Activated CD4-positive, alpha-beta T cell treated with anti-CD3 and anti-CD28 coated beads for 24 hours (primary cell): ENCODE measurements around the gene CDK6.
A peak's percentile ranks its signal among the peaks of the same experiment; 100 is the strongest.

Experiments
- DNase-seq, 2 donors: peaks; one replicate each; pipeline ENCODE4 v3.0.0-alpha.2; 2020; ENCODE audit warnings: low read depth in 2 of 2

CDK6 gene

DNA sequence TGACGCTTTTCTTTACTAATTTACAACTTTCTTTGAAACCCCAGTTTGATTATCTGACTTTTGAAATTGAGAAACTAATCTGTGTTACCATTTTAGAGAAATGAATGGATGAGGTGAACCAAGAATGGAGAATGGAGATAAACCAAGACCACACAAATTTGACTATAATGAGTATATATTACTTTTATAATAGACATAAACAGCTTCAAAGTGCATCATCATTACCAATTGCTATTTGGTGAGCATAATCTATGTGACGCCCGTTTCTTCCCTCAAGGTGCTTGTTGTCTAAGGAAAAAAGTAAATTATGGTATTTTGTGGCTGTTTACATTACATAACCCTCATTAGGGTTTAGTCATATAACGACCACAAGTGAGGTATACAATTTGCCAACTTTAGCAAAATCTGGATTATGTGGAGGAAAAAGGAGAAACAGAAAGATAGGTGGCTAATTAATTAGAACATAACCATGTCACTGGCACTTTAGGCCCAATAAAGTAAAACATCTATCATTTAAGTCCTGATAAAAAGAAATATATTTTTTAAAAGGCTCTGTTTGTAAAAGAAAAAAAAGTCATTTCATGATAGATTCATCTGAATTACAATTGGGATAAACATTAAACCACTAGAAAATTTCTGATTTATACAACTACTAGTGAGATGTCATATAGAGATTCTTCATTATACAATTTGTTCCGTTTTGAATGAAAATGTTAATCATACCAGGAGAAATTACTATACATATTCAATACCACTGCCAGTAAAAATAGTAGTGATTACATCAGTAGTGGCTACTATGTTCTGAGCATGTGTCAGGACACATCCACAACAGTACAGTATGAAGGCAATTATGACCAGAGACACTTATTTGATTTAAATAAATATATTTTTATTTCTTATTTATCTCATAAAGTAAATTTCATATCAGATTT lies 128.0 kb downstream of the CDK6 start:
- no peak for DNase-seq

DNA sequence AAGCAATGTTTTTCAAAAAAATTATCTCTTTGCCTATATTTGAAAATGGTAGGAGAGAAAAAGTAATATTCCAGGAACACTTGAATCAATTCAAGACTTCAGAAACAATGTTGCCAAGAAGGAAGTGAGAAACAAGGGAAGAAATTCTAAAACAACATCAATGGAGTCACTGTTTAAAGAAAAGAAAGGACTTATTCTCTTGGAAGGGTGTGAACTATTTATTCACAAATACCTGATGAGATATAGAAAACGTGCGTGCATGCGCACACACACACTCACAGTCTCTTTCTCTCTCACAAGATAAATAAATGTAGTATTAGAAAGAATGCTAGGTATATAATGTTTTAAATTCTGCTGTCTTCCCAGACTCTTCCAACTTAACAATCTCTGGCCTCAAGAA lies 128.9 kb downstream of the CDK6 start:
- DNase-seq = no peak

DNA sequence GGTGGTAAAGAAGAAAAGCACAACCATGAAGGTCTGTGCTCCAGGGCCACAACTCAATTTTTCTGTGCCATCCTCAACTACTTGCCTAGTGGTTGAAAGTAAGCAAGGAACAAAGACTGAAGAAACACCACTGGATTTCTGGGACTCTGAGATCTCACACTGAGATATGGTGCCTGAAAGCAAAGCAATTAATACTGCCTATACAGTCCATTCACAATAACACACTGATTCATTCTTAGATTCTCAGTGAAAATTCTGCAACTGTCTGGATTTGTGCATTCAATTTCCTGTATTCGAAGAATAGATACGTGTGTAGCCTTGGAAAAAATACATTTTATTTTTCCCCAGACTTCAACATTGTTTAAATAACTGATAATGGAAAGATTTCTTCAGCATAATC lies 129.8 kb downstream of the CDK6 start:
- no peak for DNase-seq

DNA sequence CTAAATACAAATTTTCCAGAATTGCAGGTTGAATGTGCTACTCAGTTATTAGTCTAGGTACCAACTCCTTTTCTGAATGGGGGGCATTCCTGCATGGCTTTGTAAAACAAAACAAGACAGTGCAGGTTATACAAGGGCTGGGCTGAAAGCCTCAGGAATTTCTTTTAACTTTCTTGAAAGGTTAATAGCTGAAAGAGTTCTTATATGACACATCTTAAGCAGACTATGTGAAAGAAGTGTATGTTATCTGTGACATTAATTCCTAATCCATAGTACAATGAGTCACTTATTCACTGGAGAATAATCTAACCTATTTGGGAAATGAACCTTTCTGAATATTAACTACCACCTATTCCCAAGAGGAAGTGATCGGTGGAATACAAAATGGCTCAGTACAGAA lies 130.5 kb downstream of the CDK6 start:
- no peak for DNase-seq

DNA sequence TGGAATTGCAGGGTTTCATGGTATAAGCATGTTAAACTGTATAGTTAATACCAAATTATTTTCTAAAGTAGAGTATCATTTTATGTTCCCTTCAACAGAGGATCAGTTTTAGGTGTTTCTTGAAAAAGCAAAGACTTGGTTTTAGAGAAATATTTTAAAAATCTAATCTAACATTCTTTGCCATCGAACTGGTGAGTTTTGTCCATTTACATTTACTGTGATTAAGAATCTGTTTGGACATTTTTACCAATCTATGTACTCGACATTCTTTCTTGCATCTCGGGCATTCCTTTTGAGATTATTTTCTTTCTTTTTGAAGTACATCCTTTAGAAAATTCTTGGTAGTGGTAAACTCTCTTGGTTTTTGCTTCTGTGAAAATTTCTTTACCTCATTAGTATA lies 131.5 kb downstream of the CDK6 start:
- no peak for DNase-seq

DNA sequence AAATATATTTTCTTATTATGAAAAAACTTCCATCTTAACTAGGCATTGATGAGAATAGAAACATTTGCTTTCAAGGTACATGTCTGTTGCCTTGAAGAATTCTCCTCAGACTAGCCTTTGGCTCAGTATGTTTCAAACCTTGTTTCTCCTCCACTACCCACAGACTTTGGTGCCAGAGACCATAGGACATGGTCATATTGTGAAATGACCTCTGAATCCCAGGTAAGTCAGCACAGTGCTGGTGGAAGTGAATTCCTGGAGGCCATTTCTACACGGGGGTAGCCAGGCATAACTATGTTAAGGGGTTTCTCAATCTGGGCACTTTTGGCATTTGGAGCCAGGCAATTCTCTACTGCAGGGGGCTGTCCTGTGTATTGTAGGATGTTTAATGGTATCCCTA lies 133.8 kb downstream of the CDK6 start:
- no peak for DNase-seq

DNA sequence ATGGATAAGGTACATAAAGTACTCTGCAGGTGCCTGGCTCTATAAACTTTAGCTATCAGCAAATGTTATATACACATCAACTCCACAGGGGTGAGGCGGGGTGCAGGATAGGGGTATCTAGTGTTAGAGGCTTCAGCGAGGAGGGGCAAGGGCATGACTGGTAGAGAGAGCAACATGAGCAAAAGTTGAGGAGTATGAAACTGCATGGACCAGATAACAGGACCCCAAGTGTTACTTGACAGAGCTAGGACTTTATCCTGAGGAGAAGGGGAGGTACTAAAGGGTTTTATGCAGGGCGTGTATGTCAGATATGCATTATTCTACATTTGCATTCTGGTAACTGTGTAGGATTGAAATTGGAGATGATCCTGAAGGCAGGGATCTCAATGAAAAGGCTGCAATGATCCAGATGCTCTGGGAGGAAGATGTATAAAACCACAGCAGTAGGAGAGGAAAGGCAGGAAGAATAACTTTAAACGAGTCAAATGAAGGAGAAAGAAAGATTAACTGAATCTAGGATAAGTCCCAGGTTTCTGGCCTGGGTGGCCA lies 136.3 kb downstream of the CDK6 start:
- DNase-seq = no peak

DNA sequence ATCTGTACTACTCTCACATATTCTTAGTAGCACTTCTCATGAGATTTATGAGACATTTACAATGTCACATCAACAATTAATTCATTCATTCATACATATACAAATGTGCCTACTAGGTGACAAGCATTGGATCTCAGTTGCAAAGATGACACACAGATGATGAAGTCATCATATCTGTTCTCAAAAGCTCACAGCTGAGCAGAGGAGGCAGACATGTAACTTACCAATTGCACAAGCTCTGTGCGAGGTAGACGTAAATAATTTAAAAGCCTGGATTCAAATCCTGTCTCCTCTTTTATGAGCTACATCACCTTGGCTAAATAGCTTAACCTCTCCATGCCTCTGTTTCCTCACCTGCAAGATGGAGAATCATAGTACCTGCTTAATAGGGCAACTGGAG lies 136.8 kb downstream of the CDK6 start:
- no peak for DNase-seq

DNA sequence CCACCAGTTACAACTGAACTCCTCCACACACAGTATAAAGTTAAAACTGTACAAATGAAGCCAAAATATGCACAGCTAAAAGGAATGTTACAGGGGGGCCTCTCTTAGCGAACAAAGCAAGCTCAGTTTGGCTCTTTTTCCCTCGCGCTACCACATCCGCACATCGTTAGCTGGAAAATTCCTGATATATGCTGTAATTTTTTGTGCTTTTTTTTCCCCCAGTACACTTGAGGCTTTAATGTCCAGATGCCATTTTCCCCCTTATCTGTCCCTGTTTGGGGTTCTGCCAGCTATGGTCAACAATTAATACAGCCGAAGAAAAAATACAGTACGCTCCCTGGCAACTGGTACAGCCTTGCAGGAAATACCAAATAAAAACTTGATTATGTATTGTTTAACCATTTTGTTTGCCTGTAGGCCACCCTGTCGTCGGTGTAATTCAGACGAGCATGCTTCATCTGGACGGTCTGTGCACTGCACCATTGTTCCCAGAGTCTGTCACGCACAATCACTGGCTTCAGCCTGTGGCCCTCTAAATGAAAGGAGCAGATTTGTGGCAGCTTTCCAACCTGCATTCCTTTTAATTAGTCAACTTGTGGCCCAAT lies 138.0 kb downstream of the CDK6 start:
- DNase-seq = no peak

DNA sequence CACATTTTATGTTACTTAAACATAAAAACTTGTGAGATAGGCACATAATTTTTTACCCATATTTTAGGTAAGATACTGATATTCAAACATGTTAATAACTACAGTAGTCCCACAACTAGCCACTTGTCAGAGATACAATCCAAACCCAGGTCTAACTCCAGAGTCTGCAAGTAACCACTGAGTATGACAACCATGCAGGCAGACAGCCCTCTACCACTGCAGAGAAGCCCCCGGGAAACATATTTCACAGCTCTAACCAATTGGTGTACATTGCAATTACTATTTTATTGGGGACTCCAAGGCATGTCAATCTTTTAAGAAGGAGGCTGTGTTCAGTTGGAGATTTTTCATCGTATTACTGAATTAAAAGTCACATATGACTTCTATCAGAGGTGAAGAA lies 139.0 kb downstream of the CDK6 start:
- DNase-seq = no peak

DNA sequence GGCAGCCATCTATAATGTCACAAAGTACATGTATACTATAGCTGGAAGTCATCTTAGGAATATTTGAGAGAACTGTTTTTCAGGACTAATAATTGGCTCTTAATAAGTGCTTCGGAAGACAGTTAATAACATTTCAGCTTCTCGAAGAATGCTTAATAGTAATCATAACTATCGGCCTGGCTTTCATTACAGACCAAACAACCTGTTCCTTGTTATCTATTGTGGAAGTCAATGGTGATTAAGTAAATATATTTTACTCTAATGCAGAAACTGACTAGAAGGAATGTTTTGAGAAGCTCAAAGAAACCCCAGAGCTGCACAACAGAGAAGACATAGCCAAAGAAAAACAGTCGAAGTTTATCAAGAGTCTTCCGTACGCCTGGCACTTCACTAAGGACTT lies 139.4 kb downstream of the CDK6 start:
- no peak for DNase-seq

DNA sequence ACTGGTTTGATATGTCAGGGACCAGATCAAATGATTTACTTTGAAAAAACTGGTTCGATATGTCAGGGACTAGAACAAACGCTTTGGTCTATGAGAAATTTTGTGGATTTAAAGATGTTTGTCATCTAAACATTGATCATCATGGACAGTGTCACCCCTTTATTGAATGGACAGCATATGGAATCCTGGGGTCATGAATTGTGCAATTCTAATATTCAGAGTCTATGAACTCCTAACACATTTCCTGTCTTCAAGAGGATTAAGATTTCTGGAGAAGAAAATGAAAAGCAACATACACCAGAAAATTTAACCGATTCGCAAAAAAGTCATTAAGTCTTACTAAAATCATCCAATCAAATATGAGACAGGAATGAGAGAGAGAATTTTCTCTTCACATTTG lies 139.8 kb downstream of the CDK6 start:
- no peak for DNase-seq

DNA sequence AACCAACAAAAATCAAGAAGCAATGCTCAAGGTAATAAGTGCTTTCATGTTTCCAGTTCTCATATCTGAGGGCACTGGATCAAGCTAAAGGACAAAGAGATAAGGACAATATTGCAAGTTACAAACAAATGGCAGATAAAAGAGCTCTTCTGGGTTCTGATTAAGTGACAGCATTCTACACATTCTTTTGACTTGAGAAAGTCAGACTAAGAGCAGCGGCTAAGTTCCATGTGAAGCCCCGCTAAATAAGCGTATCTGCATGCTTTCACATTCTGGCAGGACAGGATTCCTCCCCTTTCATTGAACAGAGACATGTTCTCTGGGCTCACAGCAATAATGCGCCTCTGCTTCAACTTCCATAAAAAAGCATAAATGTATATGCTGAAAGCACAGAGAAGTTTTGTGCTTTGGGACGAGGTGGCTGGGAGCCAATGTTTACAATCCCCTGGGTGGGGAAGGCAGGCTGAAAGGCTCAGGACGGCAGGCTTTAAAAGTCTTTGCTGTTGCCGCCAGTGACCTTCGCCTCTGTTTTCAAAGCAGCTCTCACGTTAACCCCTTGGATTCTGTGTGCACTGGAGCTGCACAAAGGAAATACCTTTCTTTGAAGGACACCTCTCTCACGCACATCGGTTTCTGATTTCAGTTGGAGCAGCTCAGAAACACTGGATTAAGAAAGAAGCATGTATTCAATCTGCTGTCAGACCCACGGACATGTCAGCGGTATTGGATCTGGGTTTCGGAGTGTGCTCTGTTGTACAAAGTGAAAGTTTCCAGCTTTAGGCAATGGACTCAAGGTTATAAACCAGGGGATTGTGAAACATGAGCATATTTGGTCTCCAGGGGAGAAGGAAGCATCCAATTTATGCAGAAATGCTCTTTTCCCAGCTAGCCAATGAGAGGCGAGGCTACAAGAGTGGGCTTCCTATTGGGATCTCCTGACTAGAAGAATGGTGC lies 140.8 kb downstream of the CDK6 start:
- no peak for DNase-seq

DNA sequence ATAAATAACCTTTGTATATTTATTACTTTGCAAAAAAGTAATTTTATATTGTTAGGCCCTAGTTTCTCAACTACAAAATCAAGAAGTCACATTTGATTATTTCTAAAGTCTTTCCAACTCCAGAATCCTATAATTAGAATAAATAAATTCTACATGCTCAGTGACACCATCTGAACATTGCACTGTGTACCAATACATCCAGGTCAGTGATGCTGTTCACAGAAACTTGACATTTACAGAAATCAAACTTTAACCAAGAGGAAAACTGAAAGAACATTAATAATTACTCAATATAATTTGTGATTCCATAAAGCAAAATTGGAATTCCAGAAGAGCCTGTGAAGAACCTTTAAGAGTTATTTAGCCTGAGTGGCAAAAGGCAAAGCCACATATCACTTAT lies 142.2 kb downstream of the CDK6 start:
- no peak for DNase-seq

DNA sequence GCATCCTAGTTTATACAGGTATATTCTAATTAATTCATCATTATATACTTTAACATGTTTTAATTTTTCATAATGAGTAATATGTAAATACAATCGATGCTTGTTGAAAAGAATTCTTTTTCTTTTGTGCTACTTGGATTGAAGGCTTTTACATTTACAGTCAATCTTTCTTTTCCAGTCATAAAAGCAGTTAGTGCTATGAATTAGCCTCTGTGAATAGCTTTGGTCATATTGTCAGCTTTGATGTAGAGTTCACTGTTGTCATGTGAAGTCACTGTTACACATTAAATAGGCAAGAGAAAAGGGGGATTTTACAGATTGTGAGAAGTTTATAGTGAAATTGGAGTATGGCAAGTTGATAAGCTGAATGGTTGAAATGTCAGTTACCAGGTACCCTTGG lies 142.9 kb downstream of the CDK6 start:
- DNase-seq = no peak

DNA sequence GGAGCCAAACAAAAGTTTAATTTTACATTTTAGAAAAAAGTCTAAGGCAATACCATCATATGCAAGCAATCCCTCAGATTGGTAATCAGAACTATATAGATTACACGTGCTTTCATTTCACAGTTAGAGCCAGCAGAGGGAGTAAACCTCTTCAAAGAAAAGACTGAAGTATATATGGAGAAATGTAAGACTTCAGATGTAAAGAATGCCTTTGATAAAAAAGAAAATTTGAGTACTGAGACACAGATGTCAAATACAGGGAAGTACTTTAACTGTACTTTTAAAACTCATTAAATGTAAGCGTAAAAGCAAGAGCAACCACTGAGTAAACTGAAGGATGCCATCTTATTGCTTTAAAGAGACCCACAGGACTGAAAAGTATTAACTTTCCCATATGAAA lies 144.8 kb downstream of the CDK6 start:
- peak in 1 of 2 donors; percentile 17 for DNase-seq

DNA sequence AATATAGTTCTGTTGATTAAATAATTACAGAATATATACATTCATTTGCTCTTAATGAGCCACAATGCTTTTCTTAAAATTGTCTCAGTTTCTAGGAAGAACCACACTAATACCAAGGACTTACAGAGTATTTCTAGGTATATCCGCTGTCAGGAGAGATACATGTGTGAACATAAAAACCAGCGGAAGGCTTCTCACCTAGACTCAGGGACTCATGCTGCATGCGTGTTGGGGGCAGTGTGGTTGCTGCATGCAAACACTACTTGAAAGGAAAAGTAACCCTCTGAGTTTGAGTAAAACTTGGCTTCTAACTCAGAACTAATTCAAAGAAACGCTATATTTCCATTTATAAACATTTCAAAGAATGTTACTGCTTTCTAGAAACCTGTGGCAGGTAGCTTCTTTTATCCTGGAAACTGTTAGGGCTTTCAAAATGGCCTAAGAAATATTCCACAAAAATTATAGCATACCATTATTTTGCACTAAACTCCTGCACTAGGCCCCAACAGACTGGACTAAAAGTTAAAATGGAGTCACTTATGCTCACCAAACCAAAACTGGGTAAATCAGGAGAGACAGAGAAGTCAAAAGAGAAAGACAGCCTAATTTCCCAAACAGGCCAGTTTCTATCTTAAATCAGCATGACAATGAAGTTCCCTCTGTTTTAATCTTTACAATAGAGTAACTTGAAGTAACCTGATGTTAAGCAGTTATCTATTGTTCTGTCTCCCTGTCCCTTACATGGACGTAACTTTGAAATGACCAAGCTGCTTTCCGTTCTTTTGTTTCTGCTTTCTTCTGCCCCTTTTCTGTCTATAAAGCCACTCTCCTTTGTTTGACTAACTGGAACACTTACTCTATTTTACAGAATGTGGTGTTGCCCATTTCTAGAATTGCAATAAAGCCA lies 151.0 kb downstream of the CDK6 start:
- DNase-seq = peak in 1 of 2 donors; percentile 23

DNA sequence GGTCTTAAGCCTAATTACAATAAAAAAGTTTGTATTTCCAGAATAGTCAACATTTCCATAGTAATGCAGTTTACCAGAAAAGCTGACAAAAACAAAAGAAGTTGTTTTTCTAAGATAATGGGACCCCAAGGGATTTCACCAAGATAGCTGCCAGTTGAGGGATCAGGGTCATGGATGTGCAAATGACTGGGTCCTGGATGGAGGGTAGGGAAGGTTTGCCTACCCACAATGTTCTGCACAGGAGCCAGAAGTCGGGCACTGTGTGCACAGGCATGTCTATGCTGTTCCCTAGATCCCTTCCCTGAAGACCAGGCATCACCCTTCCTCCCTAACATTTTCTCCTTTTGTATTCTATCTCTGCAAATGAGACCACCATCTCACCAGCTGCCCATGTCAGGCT lies 152.1 kb downstream of the CDK6 start:
- DNase-seq = no peak

DNA sequence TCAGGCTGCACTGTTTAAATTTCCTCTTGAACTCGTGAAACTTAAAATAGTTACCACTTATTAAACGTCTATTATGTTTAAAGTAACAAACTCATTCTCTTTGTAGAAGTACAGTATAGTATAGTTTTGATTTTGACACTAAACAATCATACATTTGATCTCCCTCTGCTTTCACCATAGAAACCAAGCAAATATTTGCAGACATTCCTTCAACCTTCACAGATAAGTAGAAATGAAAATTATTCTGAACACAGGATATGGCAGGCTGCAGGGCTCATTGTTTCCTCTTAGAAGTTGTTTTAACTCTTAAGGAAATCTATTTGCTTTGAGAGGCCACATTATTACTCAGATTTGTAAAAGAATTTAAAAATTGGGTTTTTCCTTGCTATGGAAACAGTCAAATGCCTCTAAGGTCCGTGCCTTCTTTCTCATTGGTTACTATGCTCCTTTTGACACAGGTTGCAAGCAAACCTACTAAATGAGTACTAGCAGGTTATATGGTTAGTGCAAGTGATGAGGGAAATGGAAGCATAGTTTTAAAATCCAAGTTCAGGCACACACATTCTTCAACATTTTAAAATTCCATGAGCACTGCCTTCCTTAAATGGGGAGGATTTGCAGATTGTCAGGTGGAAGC lies 153.4 kb downstream of the CDK6 start:
- no peak for DNase-seq

DNA sequence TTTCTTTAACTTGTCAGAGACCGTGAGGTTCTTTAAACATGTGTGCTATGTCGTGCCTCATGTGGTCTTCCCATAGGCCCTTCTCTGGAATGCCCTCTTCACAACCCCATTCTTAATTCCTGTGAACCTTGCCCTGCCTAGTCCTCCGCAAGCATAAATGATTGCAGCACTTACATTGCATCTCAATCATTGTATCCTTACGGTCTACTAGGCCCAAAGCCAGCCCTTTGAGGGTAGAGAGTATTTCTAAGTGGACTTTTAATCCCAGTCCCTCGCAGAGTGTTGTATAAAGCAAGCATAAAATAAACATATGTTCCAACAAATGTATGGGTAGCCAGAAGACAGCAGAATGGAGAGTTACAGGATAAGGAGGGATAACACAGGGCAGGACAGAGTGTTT lies 154.0 kb downstream of the CDK6 start:
- DNase-seq = no peak
